ENCODE results near the gene ULBP2. TPM values are rescaled to one million over a fixed set of nuclear protein-coding genes. Genes with fewer than 3 reads are reported as not detected.
"Not testable (repeated sequence)": the region's sequence is repeated elsewhere in the genome, so short reads cannot be mapped to it uniquely, and the experiment has no call there.

The ULBP2 gene
- total RNA-seq, 1 experiment from 2014 or later, result 2.9 TPM

DNA sequence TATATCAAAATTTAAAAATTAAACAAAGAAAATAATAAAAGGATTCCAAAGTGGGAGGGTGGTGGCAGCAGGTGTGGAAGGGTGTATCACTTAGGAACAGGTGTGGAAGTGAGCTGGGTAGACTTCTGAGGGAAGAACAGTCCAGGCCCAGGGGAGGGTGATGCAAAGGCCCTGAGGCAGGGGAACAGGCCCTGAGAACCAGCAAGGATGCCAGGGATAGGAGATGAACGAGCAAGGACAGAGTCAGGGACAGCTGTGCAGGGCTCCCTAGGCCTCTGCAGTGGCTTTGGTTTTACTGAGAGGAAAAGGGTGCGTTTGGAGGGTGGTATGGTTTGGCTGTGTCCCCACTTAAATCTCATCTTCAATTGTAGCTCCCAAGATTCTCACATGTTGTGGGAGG is 34.5 kb upstream of the ULBP2 start:
- H3K4me2 ChIP-seq, result no peak overlapping the region
- ChIA-PET POLR2A (ENCODE audit: unreplicated experiment) (no interaction called here), CTCF (no interaction called here)
- H3K4me1 ChIP-seq (replicated peaks; ENCODE audit: insufficient read depth), result no peaks in the 10 kb centered on the region
- intact Hi-C loops (cut with micrococcal nuclease; ENCODE audit: unreplicated experiment), result no loop called here
- no peaks in the 10 kb centered on the region for H3K79me2 ChIP-seq (ENCODE audit: low read depth)
- DNase-seq, result no peak
- H4K20me1 ChIP-seq (ENCODE audit: insufficient read depth), result no peaks in the 10 kb centered on the region
- TF ChIP-seq, protein P1, sequence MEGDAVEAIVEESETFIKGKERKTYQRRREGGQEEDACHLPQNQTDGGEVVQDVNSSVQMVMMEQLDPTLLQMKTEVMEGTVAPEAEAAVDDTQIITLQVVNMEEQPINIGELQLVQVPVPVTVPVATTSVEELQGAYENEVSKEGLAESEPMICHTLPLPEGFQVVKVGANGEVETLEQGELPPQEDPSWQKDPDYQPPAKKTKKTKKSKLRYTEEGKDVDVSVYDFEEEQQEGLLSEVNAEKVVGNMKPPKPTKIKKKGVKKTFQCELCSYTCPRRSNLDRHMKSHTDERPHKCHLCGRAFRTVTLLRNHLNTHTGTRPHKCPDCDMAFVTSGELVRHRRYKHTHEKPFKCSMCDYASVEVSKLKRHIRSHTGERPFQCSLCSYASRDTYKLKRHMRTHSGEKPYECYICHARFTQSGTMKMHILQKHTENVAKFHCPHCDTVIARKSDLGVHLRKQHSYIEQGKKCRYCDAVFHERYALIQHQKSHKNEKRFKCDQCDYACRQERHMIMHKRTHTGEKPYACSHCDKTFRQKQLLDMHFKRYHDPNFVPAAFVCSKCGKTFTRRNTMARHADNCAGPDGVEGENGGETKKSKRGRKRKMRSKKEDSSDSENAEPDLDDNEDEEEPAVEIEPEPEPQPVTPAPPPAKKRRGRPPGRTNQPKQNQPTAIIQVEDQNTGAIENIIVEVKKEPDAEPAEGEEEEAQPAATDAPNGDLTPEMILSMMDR (conservative IDR thresholded peaks at IDR 0.05), result no peak
- no peak for TF ChIP-seq EZH2 (IDR thresholded peaks at IDR 0.05; ENCODE audit: low read depth)
- H3K9me2 ChIP-seq (ENCODE audit: insufficient read depth), result no peaks in the 10 kb centered on the region
- H3K27me3 ChIP-seq (ENCODE audit: insufficient read depth, low read depth), result no peaks in the 10 kb centered on the region
- H3K27ac ChIP-seq, result no peak overlapping the region
- no peak overlapping the region for H3K4me3 ChIP-seq
- H3K36me3 ChIP-seq (ENCODE audit: low read depth), result no peaks in the 10 kb centered on the region
- no peaks in the 10 kb centered on the region for H3F3A ChIP-seq (ENCODE audit: insufficient read depth, low read depth)
- BruUV-seq (replicated peaks), result no TSS peak
- no peak overlapping the region for H2AFZ ChIP-seq
- H3K9me3 ChIP-seq (ENCODE audit: insufficient read depth, low read depth), result no peaks in the 10 kb centered on the region; the same call in 1 of the 2 replicates

DNA sequence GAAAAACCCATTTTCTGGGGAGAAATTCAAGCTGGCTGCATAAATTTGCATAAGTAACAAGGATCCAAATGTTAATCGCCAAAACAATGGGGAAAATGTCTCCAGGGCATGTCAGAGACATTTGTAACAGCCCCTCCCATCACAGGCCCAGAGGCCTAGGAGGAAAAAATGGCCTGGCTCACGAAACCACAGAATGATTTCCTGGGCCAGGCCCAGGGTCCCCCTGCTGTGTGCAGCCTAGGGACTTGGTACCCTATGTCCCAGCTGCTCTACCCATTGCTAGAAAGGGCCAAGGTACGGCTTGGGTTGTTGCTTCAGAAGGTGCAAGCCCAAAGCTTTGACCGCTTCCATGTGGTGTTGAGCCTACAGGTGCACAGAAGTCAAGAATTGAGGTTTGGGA is 33.3 kb upstream of the ULBP2 start:
- H3K9me2 ChIP-seq (ENCODE audit: insufficient read depth); CTCF ChIA-PET; H3K36me3 ChIP-seq (ENCODE audit: low read depth); H2AFZ ChIP-seq; H3K4me3 ChIP-seq; H3K27ac ChIP-seq; H3K4me2 ChIP-seq; H3K9me3 ChIP-seq (ENCODE audit: insufficient read depth, low read depth); H3K4me1 ChIP-seq (replicated peaks; ENCODE audit: insufficient read depth); intact Hi-C loops (cut with micrococcal nuclease; ENCODE audit: unreplicated experiment); DNase-seq; BruUV-seq (replicated peaks); H4K20me1 ChIP-seq (ENCODE audit: insufficient read depth); POLR2A ChIA-PET (ENCODE audit: unreplicated experiment); H3K27me3 ChIP-seq (ENCODE audit: insufficient read depth, low read depth); H3F3A ChIP-seq (ENCODE audit: insufficient read depth, low read depth); H3K79me2 ChIP-seq (ENCODE audit: low read depth): not testable (repeated sequence)

DNA sequence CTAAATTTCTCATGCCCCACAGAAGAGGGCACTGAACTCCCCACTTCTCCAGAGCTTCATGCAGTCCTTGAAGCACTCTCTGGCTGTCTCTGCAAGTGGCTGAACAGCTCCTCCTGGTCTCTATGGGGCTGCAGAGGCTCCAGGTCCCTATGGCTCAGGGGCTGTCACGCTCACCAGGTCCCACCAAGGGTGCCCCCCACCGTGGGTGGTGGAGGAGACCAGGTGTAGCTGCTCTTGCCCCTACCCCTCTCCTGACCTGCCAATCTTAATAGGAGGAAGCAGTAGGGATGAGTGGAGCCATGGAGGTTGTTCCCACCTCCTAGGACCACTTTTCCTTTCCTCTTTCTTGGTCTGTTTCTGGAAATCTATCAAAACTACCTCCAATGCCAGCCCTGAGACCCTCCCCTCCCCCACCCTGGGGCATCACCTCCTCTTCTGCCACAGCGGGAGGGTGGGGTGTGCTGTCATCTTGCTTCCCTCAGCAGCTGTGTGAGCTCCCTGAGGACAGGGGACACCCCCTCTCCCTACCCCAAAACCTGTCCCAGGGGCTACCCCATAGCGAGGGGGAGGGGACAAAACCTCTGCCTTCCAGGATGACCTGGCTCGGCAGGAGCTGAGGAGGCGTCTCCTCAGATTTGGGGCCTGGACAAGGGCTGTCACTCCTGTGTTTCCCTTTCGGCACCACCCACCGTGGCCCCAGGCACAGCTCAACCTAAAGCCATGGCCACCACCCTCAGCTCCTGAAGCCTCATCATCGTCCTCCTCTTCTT is 31.9 kb upstream of the ULBP2 start:
- Histone ChIP-seq H3K9me2 (ENCODE audit: insufficient read depth) (no peaks in the 10 kb centered on the region), H2AFZ (no peak overlapping the region), H3K4me1 (replicated peaks; ENCODE audit: insufficient read depth) (no peaks in the 10 kb centered on the region), H3K27ac (no peak overlapping the region), H3K79me2 (ENCODE audit: low read depth) (no peaks in the 10 kb centered on the region), H3K4me3 (no peak overlapping the region), H4K20me1 (ENCODE audit: insufficient read depth) (no peaks in the 10 kb centered on the region), H3K27me3 (ENCODE audit: insufficient read depth, low read depth) (no peaks in the 10 kb centered on the region), H3K4me2 (no peak overlapping the region), H3K9me3 (ENCODE audit: insufficient read depth, low read depth) (no peaks in the 10 kb centered on the region; the same call in 1 of the 2 replicates), H3F3A (ENCODE audit: insufficient read depth, low read depth) (no peaks in the 10 kb centered on the region), H3K36me3 (ENCODE audit: low read depth) (no peaks in the 10 kb centered on the region)
- ChIA-PET POLR2A (ENCODE audit: unreplicated experiment) (no interaction called here), CTCF (no interaction called here)
- intact Hi-C loops (cut with micrococcal nuclease; ENCODE audit: unreplicated experiment), result no loop called here
- BruUV-seq (replicated peaks), result no TSS peak
- no peak for DNase-seq
- TF ChIP-seq EZH2 (IDR thresholded peaks at IDR 0.05; ENCODE audit: low read depth), result no peak
- TF ChIP-seq, protein P1 (conservative IDR thresholded peaks at IDR 0.05), result no peak

DNA sequence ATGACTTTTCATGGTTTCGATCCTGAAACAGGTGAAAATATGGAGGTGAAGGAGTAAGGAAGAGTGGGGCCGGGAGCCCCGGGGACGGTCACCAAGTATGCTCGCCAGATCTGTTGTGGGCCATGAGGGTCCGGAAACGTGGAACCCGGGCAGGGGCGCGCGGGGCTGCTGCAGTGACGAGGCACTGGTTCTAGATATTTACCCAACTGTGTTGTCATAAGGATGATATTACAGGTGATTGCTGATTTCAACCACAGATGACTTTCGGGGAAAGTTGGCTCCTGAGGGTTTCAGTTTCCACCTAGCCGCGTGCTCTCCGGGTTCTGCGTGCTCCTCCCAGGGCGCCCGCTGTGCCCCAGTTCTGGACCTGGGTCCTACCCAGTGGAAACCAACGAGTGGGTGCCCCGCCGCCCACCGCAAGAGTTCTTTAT is 31.1 kb upstream of the ULBP2 start:
- Histone ChIP-seq H3K79me2 (ENCODE audit: low read depth) (no peaks in the 10 kb centered on the region), H3K4me1 (replicated peaks; ENCODE audit: insufficient read depth) (no peaks in the 10 kb centered on the region), H3K9me2 (ENCODE audit: insufficient read depth) (no peaks in the 10 kb centered on the region), H3K9me3 (ENCODE audit: insufficient read depth, low read depth) (no peaks in the 10 kb centered on the region; the same call in 1 of the 2 replicates), H3K4me3 (no peak overlapping the region), H3K27ac (no peak overlapping the region), H3K4me2 (no peak overlapping the region), H3F3A (ENCODE audit: insufficient read depth, low read depth) (no peaks in the 10 kb centered on the region), H2AFZ (no peak overlapping the region), H3K36me3 (ENCODE audit: low read depth) (no peaks in the 10 kb centered on the region), H3K27me3 (ENCODE audit: insufficient read depth, low read depth) (no peaks in the 10 kb centered on the region), H4K20me1 (ENCODE audit: insufficient read depth) (no peaks in the 10 kb centered on the region)
- intact Hi-C loops (cut with micrococcal nuclease; ENCODE audit: unreplicated experiment), result no loop called here
- POLR2A ChIA-PET (ENCODE audit: unreplicated experiment), result no interaction called here
- no peak for DNase-seq
- CTCF ChIA-PET, result no interaction called here
- TF ChIP-seq EZH2 (IDR thresholded peaks at IDR 0.05; ENCODE audit: low read depth), result no peak
- TF ChIP-seq, protein P1 (conservative IDR thresholded peaks at IDR 0.05), result no peak
- BruUV-seq (replicated peaks), result no TSS peak

DNA sequence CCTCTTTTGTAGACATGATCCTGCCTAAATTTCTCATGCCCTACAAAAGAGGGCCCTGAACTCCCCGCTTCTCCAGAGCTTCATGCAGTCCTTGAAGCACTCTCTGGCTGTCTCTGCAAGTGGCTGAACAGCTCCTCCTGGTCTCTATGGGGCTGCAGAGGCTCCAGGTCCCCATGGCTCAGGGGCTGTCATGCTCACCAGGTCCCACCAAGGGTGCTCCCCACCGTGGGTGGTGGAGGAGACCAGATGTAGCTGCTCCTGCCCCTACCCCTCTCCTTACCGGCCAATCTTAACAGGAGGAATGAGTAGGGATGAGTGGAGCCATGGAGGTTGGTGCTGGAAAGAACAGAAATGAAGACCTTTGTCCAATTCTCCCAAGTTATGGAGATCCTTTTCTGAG is 29.1 kb upstream of the ULBP2 start:
- H3K9me2 ChIP-seq (ENCODE audit: insufficient read depth); DNase-seq; POLR2A ChIA-PET (ENCODE audit: unreplicated experiment); BruUV-seq (replicated peaks); H2AFZ ChIP-seq; H3F3A ChIP-seq (ENCODE audit: insufficient read depth, low read depth); H3K79me2 ChIP-seq (ENCODE audit: low read depth); intact Hi-C loops (cut with micrococcal nuclease; ENCODE audit: unreplicated experiment); H3K27ac ChIP-seq; CTCF ChIA-PET; H4K20me1 ChIP-seq (ENCODE audit: insufficient read depth); H3K9me3 ChIP-seq (ENCODE audit: insufficient read depth, low read depth); H3K27me3 ChIP-seq (ENCODE audit: insufficient read depth, low read depth); H3K4me3 ChIP-seq; H3K36me3 ChIP-seq (ENCODE audit: low read depth); H3K4me1 ChIP-seq (replicated peaks; ENCODE audit: insufficient read depth); H3K4me2 ChIP-seq: not testable (repeated sequence)

Data from PC-9 (cell line).